PC-3 (cell line): ENCODE results near the gene C1orf159. TPM values are rescaled to one million over a fixed set of nuclear protein-coding genes. Genes with fewer than 3 reads are reported as not detected.

Experiments used
- ATAC-seq: fragments of 200-7000 bp; cut with Tn5 transposase; 2 replicates; pipeline ENCODE4 v1.9.1; 2020; ENCODE audit warnings: mild to moderate bottlenecking, moderate library complexity
- BruUV-seq: library from RNA; stranded (reverse); fragments of 400-500 nt; replicated peaks from 2 replicates; lab custom pipeline; 2021; lab: Mats Ljungman, UMichigan
- CTCF ChIA-PET: fragments of 300-600 bp; sonication (Branson Sonifier 250); formaldehyde crosslinking; loops from one replicate; lab custom pipeline; 2022; ENCODE audit warnings: antibody characterized with exemption; lab: Charles Lee
- POLR2A ChIA-PET: fragments of 300-600 bp; sonication (Branson Sonifier 250); formaldehyde crosslinking; loops from one replicate; lab custom pipeline; 2022; ENCODE audit warnings: antibody characterized with exemption; ENCODE audit not compliant: unreplicated experiment; lab: Charles Lee
- DNase-seq: peaks from one replicate; pipeline ENCODE4 v3.0.0-alpha.2; 2015
- H2AFZ ChIP-seq: fragments of 300-600 bp; sonication (generic); 2 replicates; pipeline ENCODE4 v1.6.0; 2016; ENCODE audit warnings: antibody characterized with exemption, low read length
- H3F3A ChIP-seq: fragments of 300-600 bp; sonication (generic); one replicate; pipeline ENCODE4 v1.6.0; 2017; ENCODE audit warnings: antibody characterized with exemption, low read length, control low read depth, mild to moderate bottlenecking; ENCODE audit not compliant: unreplicated experiment
- H3K27ac ChIP-seq: fragments of 300-600 bp; sonication (generic); 2 replicates; pipeline ENCODE4 v1.5.1; 2016; ENCODE audit warnings: mild to moderate bottlenecking, low read length
- H3K27me3 ChIP-seq: fragments of 300-600 bp; sonication (generic); 2 replicates; pipeline ENCODE4 v1.6.1; 2016; ENCODE audit warnings: low read length, mixed read lengths
- H3K36me3 ChIP-seq: fragments of 300-600 bp; sonication (generic); 2 replicates; pipeline ENCODE4 v1.6.1; 2016; ENCODE audit warnings: low read depth, mixed run types, low read length, mixed read lengths
- H3K4me1 ChIP-seq: fragments of 300-600 bp; sonication (generic); 2 replicates; pipeline ENCODE4 v1.5.1; 2016; ENCODE audit warnings: low read length; ENCODE audit not compliant: insufficient read depth
- H3K4me2 ChIP-seq: fragments of 300-600 bp; sonication (generic); 2 replicates; pipeline ENCODE4 v1.6.0; 2016; ENCODE audit warnings: low read length
- H3K4me3 ChIP-seq: fragments of 300-600 bp; sonication (generic); 2 replicates; pipeline ENCODE4 v1.5.1; 2016; ENCODE audit warnings: mild to moderate bottlenecking, low read length, mixed read lengths
- H3K79me2 ChIP-seq: fragments of 300-600 bp; sonication (generic); 2 replicates; pipeline ENCODE4 v1.6.1; 2017; ENCODE audit warnings: low read length, mixed read lengths
- H3K9ac ChIP-seq: fragments of 300-600 bp; sonication (generic); 2 replicates; pipeline ENCODE4 v1.6.0; 2016; ENCODE audit warnings: mild to moderate bottlenecking, low read length
- H3K9me2 ChIP-seq: fragments of 300-600 bp; sonication (generic); replicated peaks from 2 replicates; pipeline ENCODE4 v1.6.1; 2016; ENCODE audit warnings: mixed run types, low read length, mixed read lengths
- H3K9me3 ChIP-seq: fragments of 300-600 bp; sonication (generic); 2 replicates; pipeline ENCODE4 v1.6.1; 2016; ENCODE audit warnings: low read length, mixed read lengths
- H4K20me1 ChIP-seq: fragments of 300-600 bp; sonication (generic); 2 replicates; pipeline ENCODE4 v1.6.1; 2016; ENCODE audit warnings: low read length, mixed read lengths
- EZH2 ChIP-seq: fragments of 300-600 bp; sonication (generic); IDR thresholded peaks from one replicate; pipeline ENCODE4 v1.6.1; 2017; ENCODE audit warnings: antibody characterized with exemption, mild to moderate bottlenecking, low read length; ENCODE audit not compliant: unreplicated experiment
- EZH2phosphoT487 ChIP-seq: fragments of 300-600 bp; sonication (generic); IDR thresholded peaks from 2 replicates; pipeline ENCODE4 v1.6.1; 2018; ENCODE audit warnings: mild to moderate bottlenecking, antibody characterized with exemption, low read length, borderline replicate concordance
- intact Hi-C: fragments of 100-400 bp; cut with micrococcal nuclease; formaldehyde crosslinking; loops from 2 replicates; pipeline ENCODE4 v1.9.0; 2023
- total RNA-seq: library from RNA; depleted of rRNA; stranded (reverse); fragments of >200 nt; gene quantifications from 2 replicates; pipeline ENCODE4 v1.2.3, GENCODE V29; 2014
- TF ChIP-seq, protein P1 (sequence below): fragments of 300-600 bp; sonication (generic); conservative IDR thresholded peaks from 2 replicates; pipeline ENCODE4 v1.5.1; 2017; ENCODE audit warnings: antibody characterized with exemption, low read depth, mild to moderate bottlenecking, low read length

C1orf159 gene
- total RNA-seq, 1 experiment from 2014 or later, result 78.0 TPM

DNA sequence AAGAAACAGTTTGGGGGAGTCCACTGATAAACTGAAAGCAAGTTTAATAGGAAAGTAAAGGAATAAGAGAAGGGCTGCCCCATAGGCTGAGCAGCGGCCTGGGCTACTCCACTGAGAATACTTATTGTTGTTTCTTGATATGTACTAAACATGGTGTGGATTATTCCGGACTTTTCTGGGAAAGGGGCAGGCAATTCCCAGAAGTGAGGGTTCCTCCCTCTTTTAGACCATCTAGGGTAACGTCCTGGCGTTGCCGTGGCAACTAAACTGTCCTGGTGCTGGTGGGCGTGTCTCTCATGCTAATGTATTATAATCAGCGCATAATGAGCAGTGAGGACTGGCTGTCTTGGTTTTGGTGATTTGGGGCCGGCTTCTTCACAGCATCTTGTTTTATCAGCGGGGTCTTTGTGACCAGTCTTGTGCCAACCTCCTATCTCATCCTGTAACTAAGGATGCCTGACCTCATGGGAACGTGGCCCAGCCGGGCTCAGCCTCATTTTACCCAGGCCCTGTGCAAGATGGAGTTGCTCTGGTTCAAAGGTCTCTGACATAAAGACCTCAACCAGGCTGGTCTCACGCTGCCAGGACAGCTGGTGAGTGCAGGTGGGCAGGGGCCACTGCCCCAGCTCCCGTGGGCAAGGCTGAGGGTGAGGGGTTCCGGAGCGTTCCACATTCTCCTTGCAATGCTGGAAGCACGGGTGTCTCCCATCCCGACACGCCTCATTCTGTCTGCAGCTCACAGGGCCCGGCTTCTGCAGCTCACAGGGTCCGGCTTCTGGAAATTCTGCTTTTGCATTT is 19.6 kb upstream of the C1orf159 start:
- Histone ChIP-seq H3K4me1 (peaks cover 17% of the 10 kb centered on the region; the same call in 1 of the 2 replicates), H3K27me3 (no peaks in the 10 kb centered on the region), H2AFZ (no peak overlapping the region), H3K79me2 (no peaks in the 10 kb centered on the region), H3K9me3 (no peaks in the 10 kb centered on the region), H3K9me2 (no peaks in the 10 kb centered on the region), H3K9ac (no peak overlapping the region), H3K4me2 (no peak overlapping the region), H3K4me3 (no peak overlapping the region), H3F3A (no peaks in the 10 kb centered on the region), H3K36me3 (no peaks in the 10 kb centered on the region), H4K20me1 (no peaks in the 10 kb centered on the region), H3K27ac (no peak overlapping the region)
- no peak for TF ChIP-seq EZH2phosphoT487
- TF ChIP-seq, protein P1, sequence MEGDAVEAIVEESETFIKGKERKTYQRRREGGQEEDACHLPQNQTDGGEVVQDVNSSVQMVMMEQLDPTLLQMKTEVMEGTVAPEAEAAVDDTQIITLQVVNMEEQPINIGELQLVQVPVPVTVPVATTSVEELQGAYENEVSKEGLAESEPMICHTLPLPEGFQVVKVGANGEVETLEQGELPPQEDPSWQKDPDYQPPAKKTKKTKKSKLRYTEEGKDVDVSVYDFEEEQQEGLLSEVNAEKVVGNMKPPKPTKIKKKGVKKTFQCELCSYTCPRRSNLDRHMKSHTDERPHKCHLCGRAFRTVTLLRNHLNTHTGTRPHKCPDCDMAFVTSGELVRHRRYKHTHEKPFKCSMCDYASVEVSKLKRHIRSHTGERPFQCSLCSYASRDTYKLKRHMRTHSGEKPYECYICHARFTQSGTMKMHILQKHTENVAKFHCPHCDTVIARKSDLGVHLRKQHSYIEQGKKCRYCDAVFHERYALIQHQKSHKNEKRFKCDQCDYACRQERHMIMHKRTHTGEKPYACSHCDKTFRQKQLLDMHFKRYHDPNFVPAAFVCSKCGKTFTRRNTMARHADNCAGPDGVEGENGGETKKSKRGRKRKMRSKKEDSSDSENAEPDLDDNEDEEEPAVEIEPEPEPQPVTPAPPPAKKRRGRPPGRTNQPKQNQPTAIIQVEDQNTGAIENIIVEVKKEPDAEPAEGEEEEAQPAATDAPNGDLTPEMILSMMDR, result no peak
- TF ChIP-seq EZH2, result no peak
- CTCF ChIA-PET, result no interaction called here
- intact Hi-C loops, result no loop called here
- ATAC-seq (no peak), DNase-seq (no peak)
- POLR2A ChIA-PET, result no interaction called here
- BruUV-seq, result no TSS peak

- Histone ChIP-seq H3K4me1 (peaks cover 17% of the 10 kb centered on the region; the same call in 1 of the 2 replicates), H3K4me3 (no peak overlapping the region), H3K79me2 (no peaks in the 10 kb centered on the region), H4K20me1 (no peaks in the 10 kb centered on the region), H3K9me2 (no peaks in the 10 kb centered on the region), H3K27ac (no peak overlapping the region), H3K9ac (no peak overlapping the region), H3K36me3 (no peaks in the 10 kb centered on the region), H3K27me3 (no peaks in the 10 kb centered on the region), H2AFZ (no peak overlapping the region), H3F3A (no peaks in the 10 kb centered on the region), H3K4me2 (no peak overlapping the region), H3K9me3 (no peaks in the 10 kb centered on the region)
- intact Hi-C loops, result no loop called here
- DNase-seq (no peak), ATAC-seq (no peak)
- CTCF ChIA-PET, result no interaction called here
- no TSS peak for BruUV-seq
- POLR2A ChIA-PET, result no interaction called here
- TF ChIP-seq EZH2, result no peak
- TF ChIP-seq, protein P1, result no peak
- TF ChIP-seq EZH2phosphoT487, result no peak
These were observed 18.5 kb upstream of the C1orf159 start for GRCh38 chr1:1134300-1134970.
